GM19023 (cell line): ENCODE results near the gene SIT1.
"Not testable (repeated sequence)": the region's sequence is repeated elsewhere in the genome, so short reads cannot be mapped to it uniquely, and the experiment has no call there.

Experiments
- ATAC-seq: cut with Tn5 transposase; IDR thresholded peaks from one replicate; pipeline ENCODE4 v1.9.1; 2021; ENCODE audit warnings: mild to moderate bottlenecking, moderate library complexity; ENCODE audit not compliant: unreplicated experiment

SIT1 gene

GRCh38 chr9:35660966-35661415 is 10.3 kb upstream of the SIT1 start:
- ATAC-seq: no peak

- ATAC-seq: no peak
Observed at GRCh38 chr9:35659340-35659739, 8.6 kb upstream of the SIT1 start.

- no peak for ATAC-seq
Observed at GRCh38 chr9:35658968-35659220, 8.2 kb upstream of the SIT1 start.

GRCh38 chr9:35658137-35658967 is 7.6 kb upstream of the SIT1 start, which contains the start of gene CCDC107:
Gene CCDC107 (plus strand): TSS chr9:35658292. CDS start chr9:35658380, 88 bp downstream.
- ATAC-seq: peak; percentile 66

GRCh38 chr9:35657546-35658136 is 6.9 kb upstream of the SIT1 start, which contains the start of gene RMRP:
Gene RMRP (minus strand): TSS chr9:35658019.
- ATAC-seq: peak; percentile 85

GRCh38 chr9:35656831-35657545 is 6.3 kb upstream of the SIT1 start:
- ATAC-seq: peak; percentile 1

- no peak for ATAC-seq
Observed at GRCh38 chr9:35656348-35656747, 5.6 kb upstream of the SIT1 start.

- no peak for ATAC-seq
Observed at GRCh38 chr9:35653611-35654010, 2.9 kb upstream of the SIT1 start.

- no peak for ATAC-seq
Observed at GRCh38 chr9:35652829-35653209, 2.1 kb upstream of the SIT1 start.

GRCh38 chr9:35651956-35652828 is 1.5 kb upstream of the SIT1 start:
- no peak for ATAC-seq

- ATAC-seq: no peak
Observed at GRCh38 chr9:35649431-35650340, 1.0 kb downstream of the SIT1 start.

GRCh38 chr9:35646533-35647265 is 4.0 kb downstream of the SIT1 start:
- peak; percentile 77 for ATAC-seq

- ATAC-seq: no peak
Observed at GRCh38 chr9:35646153-35646532, 4.6 kb downstream of the SIT1 start.

- not testable (repeated sequence) for ATAC-seq
Observed at GRCh38 chr9:35645736-35646135, 5.0 kb downstream of the SIT1 start.

- ATAC-seq: no peak
Observed at GRCh38 chr9:35643046-35643445, 7.7 kb downstream of the SIT1 start.

GRCh38 chr9:35641478-35641877 is 9.3 kb downstream of the SIT1 start:
- ATAC-seq: not testable (repeated sequence)

- ATAC-seq: not testable (repeated sequence)
Observed at GRCh38 chr9:35640431-35640830, 10.3 kb downstream of the SIT1 start.

GRCh38 chr9:35639631-35640030 is 11.1 kb downstream of the SIT1 start:
- ATAC-seq: no peak

- not testable (repeated sequence) for ATAC-seq
Observed at GRCh38 chr9:35639225-35639624, 11.5 kb downstream of the SIT1 start.
